GM12878 (cell line): ENCODE results near the gene PRRT1. TPM values are rescaled to one million over a fixed set of nuclear protein-coding genes. Genes with fewer than 3 reads are reported as not detected.

Experiments
- ATAC-seq: fragments of 200-7000 bp; cut with Tn5 transposase; 3 replicates; pipeline ENCODE4 v1.9.1; 2020; ENCODE audit warnings: mild to moderate bottlenecking, moderate library complexity
- BruUV-seq: library from RNA; stranded (reverse); fragments of 400-500 nt; replicated peaks from 2 replicates; lab custom pipeline; 2021; lab: Mats Ljungman, UMichigan
- CTCF ChIA-PET: fragments of 300-600 bp; sonication (Branson Sonifier 250); formaldehyde crosslinking; extraction: SDS; loops from one replicate; lab custom pipeline; 2021; ENCODE audit warnings: inconsistent platforms; lab: Yijun Ruan, JAX
- POLR2A ChIA-PET: fragments of 350-600 bp; formaldehyde crosslinking; extraction: SDS; loops from one replicate; lab custom pipeline; 2021; ENCODE audit warnings: inconsistent platforms; lab: Charles Lee
- RAD21 ChIA-PET: fragments of 300-600 bp; sonication (Branson Sonifier 250); formaldehyde crosslinking; loops from one replicate; lab custom pipeline; 2023; ENCODE audit warnings: antibody characterized with exemption; ENCODE audit not compliant: unreplicated experiment; lab: Charles Lee
- SMC1A ChIA-PET: fragments of 300-600 bp; sonication (Branson Sonifier 250); formaldehyde crosslinking; loops from one replicate; lab custom pipeline; 2023; ENCODE audit not compliant: unreplicated experiment, uncharacterized antibody; lab: Charles Lee
- DNase-seq: peaks from one replicate; pipeline ENCODE4 v3.0.0-alpha.2; 2011; ENCODE audit warnings: low read depth, low spot score
- FAIRE-seq: peaks from 3 replicates; lab custom pipeline; 2011; peaks lifted over from hg19 to GRCh38; lab: Jason Lieb, UNC
- H2AFZ ChIP-seq: 2 replicates; pipeline ENCODE4 v1.6.0; 2011; ENCODE audit warnings: low read depth, low read length, control low read depth; ENCODE audit not compliant: control insufficient read depth
- H3K27ac ChIP-seq: 2 replicates; pipeline ENCODE4 v1.5.1; 2011; ENCODE audit warnings: control low read depth; ENCODE audit not compliant: control insufficient read depth, insufficient read depth
- H3K27me3 ChIP-seq, 2 experiments: replicated peaks in 1 of 2; 2 replicates each; pipeline versions ENCODE4 v1.6.0 to v1.6.1; 2011; ENCODE audit warnings: low read length in 1 of 2; ENCODE audit not compliant: control insufficient read depth in 2 of 2, insufficient read depth in 2 of 2
- H3K36me3 ChIP-seq, 2 experiments: 2 replicates each; pipeline ENCODE4 v1.5.1; 2011; ENCODE audit warnings: low read length in 1 of 2; ENCODE audit not compliant: control insufficient read depth in 2 of 2, insufficient read depth in 2 of 2
- H3K4me1 ChIP-seq: 2 replicates; pipeline ENCODE4 v1.6.1; 2011; ENCODE audit warnings: mild to moderate bottlenecking, low read length, moderate library complexity, mixed read lengths; ENCODE audit not compliant: control insufficient read depth, insufficient read depth
- H3K4me2 ChIP-seq: 2 replicates; pipeline ENCODE4 v1.6.0; 2011; ENCODE audit warnings: control low read depth; ENCODE audit not compliant: control insufficient read depth, insufficient read depth
- H3K4me3 ChIP-seq: fragments of 200-600 bp; sonication (generic); 2 replicates; pipeline ENCODE4 v1.5.1; 2016
- H3K79me2 ChIP-seq: 2 replicates; pipeline ENCODE4 v1.6.0; 2011; ENCODE audit warnings: low read length; ENCODE audit not compliant: control insufficient read depth, insufficient read depth
- H3K9ac ChIP-seq: 2 replicates; pipeline ENCODE4 v1.8.0; 2011; ENCODE audit warnings: low read length, control low read depth, mixed read lengths; ENCODE audit not compliant: control insufficient read depth, insufficient read depth
- H3K9me3 ChIP-seq: replicated peaks from 3 replicates; pipeline ENCODE4 v1.5.1; 2011; ENCODE audit warnings: mild to moderate bottlenecking, low read length; ENCODE audit not compliant: control insufficient read depth, insufficient read depth
- H4K20me1 ChIP-seq: 2 replicates; pipeline ENCODE4 v1.6.0; 2011; ENCODE audit not compliant: control insufficient read depth, insufficient read depth
- BACH1 ChIP-seq: fragments of 450-650 bp; IDR thresholded peaks from 2 replicates; pipeline ENCODE4 v1.6.1; 2017; ENCODE audit warnings: mild to moderate bottlenecking, borderline replicate concordance
- POLR2A ChIP-seq: IDR thresholded peaks from 2 replicates; pipeline ENCODE4 v1.6.1; 2011; ENCODE audit warnings: low read depth, mild to moderate bottlenecking, low read length
- POLR2AphosphoS5 ChIP-seq: IDR thresholded peaks from 2 replicates; pipeline ENCODE4 v1.6.1; 2011; ENCODE audit warnings: mild to moderate bottlenecking, low read length, inconsistent platforms
- WGBS: methylation state at CpG from one replicate; pipeline ENCODE4 v1.1.6; 2016; ENCODE audit warnings: low lambda C conversion rate; ENCODE audit not compliant: insufficient replicate concordance, insufficient coverage; ENCODE audit errors: missing lambda C conversion rate; 5-methylcytosine and 5-hydroxymethylcytosine counted together
- in situ Hi-C: fragments of 300-500 bp; cut with MboI; formaldehyde crosslinking; loops from 9 replicates; pipeline ENCODE4 v1.14.3; 2018; ENCODE audit warnings: mixed read lengths
- intact Hi-C: fragments of 100-400 bp; cut with micrococcal nuclease; formaldehyde crosslinking; loops from one replicate; pipeline ENCODE4 v1.14.2; 2022; ENCODE audit not compliant: unreplicated experiment
- polyA plus RNA-seq, 11 experiments: library from polyadenylated mRNA; depleted of rRNA in 4 of 11; unstranded in 6 of 11; stranded (reverse) in 5 of 11; fragments of >200 nt; fragmentation: Nextera tagmentation in 4 of 11; fragmentation: Illumina TruSeq in 1 of 11; extraction: Ambion mirVana in 4 of 11; extraction: Trizol in 1 of 11; gene quantifications; 1 replicate in 1 of 11; 2 replicates in 10 of 11; pipeline versions ENCODE4 v1.2.1 to v1.2.3, GENCODE V29; 2011 to 2016; ENCODE audit warnings: inconsistent platforms in 2 of 11, missing spikeins in 2 of 11, low read depth in 1 of 11
- total RNA-seq, 4 experiments: library from RNA; depleted of rRNA in 3 of 4; stranded (reverse); fragments of >200 nt in 3 of 4; fragmentation: Illumina TruSeq in 1 of 4; extraction: Trizol in 1 of 4; gene quantifications; 2 replicates each; pipeline versions ENCODE4 v1.2.1 to v1.2.3, GENCODE V29; 2013 to 2021
- TF ChIP-seq, protein P1 (sequence below): fragments of 450-650 bp; IDR thresholded peaks from 2 replicates; pipeline ENCODE4 v1.6.1; 2016; ENCODE audit warnings: mild to moderate bottlenecking
- TF ChIP-seq, protein P2 (sequence below): fragments of 450-650 bp; IDR thresholded peaks from 2 replicates; pipeline ENCODE4 v1.6.1; 2017; ENCODE audit warnings: mild to moderate bottlenecking, moderate library complexity

PRRT1 gene
- total and polyA plus RNA-seq, 10 of the 15 experiments (the other 5 are each of a cell fraction or from before 2014, with no cell fraction given), result 0.04 to 0.15 (median 0.10) TPM; not detected in 6

DNA sequence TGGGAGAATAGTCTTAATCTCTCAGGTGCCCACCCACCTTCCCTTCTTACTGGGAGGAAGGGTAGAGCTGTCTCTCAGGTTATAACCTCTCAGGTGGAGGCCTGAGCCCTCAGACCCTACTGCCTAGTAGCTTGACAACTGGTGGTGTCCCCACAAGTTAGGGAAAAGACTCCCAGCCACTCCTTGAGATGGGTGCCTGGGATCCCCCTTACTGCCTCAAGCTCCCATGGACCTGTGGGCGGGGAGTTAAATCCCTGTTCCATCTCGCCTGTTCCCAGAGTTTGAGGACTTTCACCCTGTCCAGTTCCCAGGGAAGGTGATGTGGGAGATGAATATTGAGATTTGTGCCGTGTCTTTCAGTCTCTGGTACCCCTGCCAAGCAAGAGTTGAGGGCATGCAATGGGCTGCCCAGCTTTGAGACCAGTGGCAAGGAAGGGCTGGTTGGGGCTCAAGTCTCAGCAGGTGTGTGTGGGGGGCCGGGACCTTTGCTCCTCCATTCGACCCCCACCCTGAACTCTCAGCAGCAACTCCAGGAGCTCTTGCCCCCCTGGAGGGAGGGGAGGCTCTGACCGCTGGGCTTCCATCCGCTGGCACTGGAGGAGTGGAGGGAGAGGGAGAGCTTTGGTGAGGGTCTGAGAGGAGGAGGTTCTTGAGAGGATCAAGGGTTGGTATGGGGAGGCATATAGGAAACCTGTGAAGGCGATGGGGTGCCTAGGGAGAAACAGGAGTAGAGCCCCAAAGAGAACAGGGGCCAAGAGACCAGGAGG is 39.4 kb upstream of the PRRT1 start:
- ATAC-seq (no peak), FAIRE-seq (no peak), DNase-seq (no peak)
- H3K9me3 ChIP-seq, result no peaks in the 10 kb centered on the region
- POLR2A ChIA-PET, result interaction anchor here (0.6 to 7.0 kb wide), 7 partner anchors 13 to 762 kb away, joined by 3 to 123 read pairs (median 4); partner anchors contain the start of genes AGPAT1, ATF6B, FKBPL and HLA-DMA
- CTCF ChIA-PET, result interaction anchor here (0.8 to 1.0 kb wide), 3 partner anchors 12 to 72 kb away, joined by 3 to 4 read pairs (median 3); no protein-coding TSS in a partner anchor
- intact Hi-C loops, result loop anchor here (1.0 to 2.0 kb wide), 2 partner anchors 14 to 61 kb away; partner anchors contain the start of genes AGPAT1 and FKBPL
- in situ Hi-C loops, result no loop called here
- BruUV-seq, result TSS peak; percentile 59
- H4K20me1 ChIP-seq, result no peaks in the 10 kb centered on the region
- H3K4me3 ChIP-seq, result peak overlapping the region; percentile 90
- WGBS, result 23% methylated on average over 8 of the region's 8 CpGs
- peak overlapping the region; percentile 99 for H3K9ac ChIP-seq
- peaks cover 60% of the 10 kb centered on the region for H3K79me2 ChIP-seq
- RAD21 ChIA-PET, result interaction anchor here (1.0 to 3.7 kb wide), 3 partner anchors 12 to 62 kb away, joined by 3 to 27 read pairs (median 7); partner anchors contain the start of genes ATF6B, FKBPL, PRRT1 and RNF5
- H3K27me3 ChIP-seq, result no peaks in the 10 kb centered on the region
- H3K36me3 ChIP-seq, result peaks cover 0 to 5% of the 10 kb centered on the region in 2 experiments; a peak in 3 of 4 replicates
- peak overlapping the region; percentile 100 for H3K27ac ChIP-seq
- H3K4me2 ChIP-seq, result peak overlapping the region; percentile 99
- no peak overlapping the region for H2AFZ ChIP-seq
- SMC1A ChIA-PET, result interaction anchor here (4.2 to 4.3 kb wide), 2 partner anchors 13 to 62 kb away, joined by 24 to 41 read pairs; partner anchors contain the start of genes AGPAT1, ATF6B, FKBPL and RNF5
- TF ChIP-seq POLR2A, result no peak; the same call in 1 of the 2 replicates
- TF ChIP-seq POLR2AphosphoS5, result 0 out of 2 replicates have a peak, but pooled peaks have one; percentile 13
- TF ChIP-seq BACH1, result 0 out of 2 replicates have a peak, but pooled peaks have one; percentile 20
- TF ChIP-seq, protein P1, sequence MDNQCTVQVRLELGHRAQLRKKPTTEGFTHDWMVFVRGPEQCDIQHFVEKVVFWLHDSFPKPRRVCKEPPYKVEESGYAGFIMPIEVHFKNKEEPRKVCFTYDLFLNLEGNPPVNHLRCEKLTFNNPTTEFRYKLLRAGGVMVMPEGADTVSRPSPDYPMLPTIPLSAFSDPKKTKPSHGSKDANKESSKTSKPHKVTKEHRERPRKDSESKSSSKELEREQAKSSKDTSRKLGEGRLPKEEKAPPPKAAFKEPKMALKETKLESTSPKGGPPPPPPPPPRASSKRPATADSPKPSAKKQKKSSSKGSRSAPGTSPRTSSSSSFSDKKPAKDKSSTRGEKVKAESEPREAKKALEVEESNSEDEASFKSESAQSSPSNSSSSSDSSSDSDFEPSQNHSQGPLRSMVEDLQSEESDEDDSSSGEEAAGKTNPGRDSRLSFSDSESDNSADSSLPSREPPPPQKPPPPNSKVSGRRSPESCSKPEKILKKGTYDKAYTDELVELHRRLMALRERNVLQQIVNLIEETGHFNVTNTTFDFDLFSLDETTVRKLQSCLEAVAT, result peak; percentile 67
- TF ChIP-seq, protein P2, sequence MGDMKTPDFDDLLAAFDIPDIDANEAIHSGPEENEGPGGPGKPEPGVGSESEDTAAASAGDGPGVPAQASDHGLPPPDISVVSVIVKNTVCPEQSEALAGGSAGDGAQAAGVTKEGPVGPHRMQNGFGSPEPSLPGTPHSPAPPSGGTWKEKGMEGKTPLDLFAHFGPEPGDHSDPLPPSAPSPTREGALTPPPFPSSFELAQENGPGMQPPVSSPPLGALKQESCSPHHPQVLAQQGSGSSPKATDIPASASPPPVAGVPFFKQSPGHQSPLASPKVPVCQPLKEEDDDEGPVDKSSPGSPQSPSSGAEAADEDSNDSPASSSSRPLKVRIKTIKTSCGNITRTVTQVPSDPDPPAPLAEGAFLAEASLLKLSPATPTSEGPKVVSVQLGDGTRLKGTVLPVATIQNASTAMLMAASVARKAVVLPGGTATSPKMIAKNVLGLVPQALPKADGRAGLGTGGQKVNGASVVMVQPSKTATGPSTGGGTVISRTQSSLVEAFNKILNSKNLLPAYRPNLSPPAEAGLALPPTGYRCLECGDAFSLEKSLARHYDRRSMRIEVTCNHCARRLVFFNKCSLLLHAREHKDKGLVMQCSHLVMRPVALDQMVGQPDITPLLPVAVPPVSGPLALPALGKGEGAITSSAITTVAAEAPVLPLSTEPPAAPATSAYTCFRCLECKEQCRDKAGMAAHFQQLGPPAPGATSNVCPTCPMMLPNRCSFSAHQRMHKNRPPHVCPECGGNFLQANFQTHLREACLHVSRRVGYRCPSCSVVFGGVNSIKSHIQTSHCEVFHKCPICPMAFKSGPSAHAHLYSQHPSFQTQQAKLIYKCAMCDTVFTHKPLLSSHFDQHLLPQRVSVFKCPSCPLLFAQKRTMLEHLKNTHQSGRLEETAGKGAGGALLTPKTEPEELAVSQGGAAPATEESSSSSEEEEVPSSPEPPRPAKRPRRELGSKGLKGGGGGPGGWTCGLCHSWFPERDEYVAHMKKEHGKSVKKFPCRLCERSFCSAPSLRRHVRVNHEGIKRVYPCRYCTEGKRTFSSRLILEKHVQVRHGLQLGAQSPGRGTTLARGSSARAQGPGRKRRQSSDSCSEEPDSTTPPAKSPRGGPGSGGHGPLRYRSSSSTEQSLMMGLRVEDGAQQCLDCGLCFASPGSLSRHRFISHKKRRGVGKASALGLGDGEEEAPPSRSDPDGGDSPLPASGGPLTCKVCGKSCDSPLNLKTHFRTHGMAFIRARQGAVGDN, result 0 out of 2 replicates have a peak, but pooled peaks have one; percentile 14
- peaks cover 36% of the 10 kb centered on the region for H3K4me1 ChIP-seq
